WERI-Rb-1 (cell line): ENCODE measurements around the gene PAX7.

Source experiments
- DNase-seq: peaks from one replicate; pipeline ENCODE4 v3.0.0-alpha.2; 2020
- H3K27ac ChIP-seq: fragments of 250-450 bp; sonication (Bioruptor Pico); 2 replicates; pipeline ENCODE4 v1.5.1; 2020; ENCODE audit warnings: mild to moderate bottlenecking, moderate library complexity
- H3K27me3 ChIP-seq: fragments of 250-450 bp; sonication (Bioruptor Pico); 2 replicates; pipeline ENCODE4 v1.5.1; 2021; ENCODE audit warnings: mild to moderate bottlenecking, low read depth, moderate library complexity; ENCODE audit not compliant: insufficient read depth, severe bottlenecking
- H3K36me3 ChIP-seq: fragments of 250-450 bp; sonication (Bioruptor Pico); 2 replicates; pipeline ENCODE4 v1.5.1; 2020; ENCODE audit warnings: mild to moderate bottlenecking, moderate library complexity
- H3K4me3 ChIP-seq: 2 replicates; pipeline ENCODE4 v1.5.1; 2011; ENCODE audit warnings: low read depth, mild to moderate bottlenecking, control low read depth, low read length
- H3K9me3 ChIP-seq: fragments of 250-450 bp; sonication (Bioruptor Pico); 2 replicates; pipeline ENCODE4 v1.5.1; 2021; ENCODE audit warnings: mild to moderate bottlenecking, moderate library complexity; ENCODE audit not compliant: severe bottlenecking
- CTCF ChIP-seq: IDR thresholded peaks from 2 replicates; pipeline ENCODE4 v1.5.1; 2011; ENCODE audit warnings: low read depth, mild to moderate bottlenecking, control low read depth, inconsistent platforms, low read length

The PAX7 gene

GRCh38 chr1:18769140-18769539, 138.5 kb downstream of the PAX7 start:
- H3K27me3 ChIP-seq = no peaks in the 10 kb centered on the region
- H3K36me3 ChIP-seq = no peaks in the 10 kb centered on the region
- DNase-seq = no peak
- no peak for TF ChIP-seq CTCF
- H3K4me3 ChIP-seq = no peak overlapping the region
- H3K9me3 ChIP-seq = no peaks in the 10 kb centered on the region
- no peak overlapping the region for H3K27ac ChIP-seq

DNA sequence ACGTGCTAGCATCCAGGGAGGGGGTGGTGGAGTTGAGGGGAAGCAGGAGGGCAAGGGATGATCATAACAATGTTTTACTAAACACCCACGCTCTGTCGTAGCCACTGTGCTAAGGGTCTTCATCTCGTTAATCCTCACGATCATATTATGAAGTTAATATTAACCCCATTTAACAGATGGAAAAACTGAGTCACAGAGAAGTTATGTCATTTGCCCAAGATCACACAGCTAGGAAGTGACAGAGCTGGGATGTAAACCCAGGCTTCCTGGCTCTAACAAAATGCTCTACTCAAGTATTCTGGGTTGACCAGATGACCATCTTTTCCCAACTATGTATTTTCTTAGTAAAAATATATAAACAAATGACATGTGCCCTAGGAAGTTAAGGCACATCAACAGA, 140.2 kb downstream of the PAX7 start:
- no peak for TF ChIP-seq CTCF
- Histone ChIP-seq H3K27ac (no peak overlapping the region), H3K36me3 (no peaks in the 10 kb centered on the region), H3K4me3 (no peak overlapping the region), H3K27me3 (no peaks in the 10 kb centered on the region), H3K9me3 (no peaks in the 10 kb centered on the region)
- no peak for DNase-seq

DNA sequence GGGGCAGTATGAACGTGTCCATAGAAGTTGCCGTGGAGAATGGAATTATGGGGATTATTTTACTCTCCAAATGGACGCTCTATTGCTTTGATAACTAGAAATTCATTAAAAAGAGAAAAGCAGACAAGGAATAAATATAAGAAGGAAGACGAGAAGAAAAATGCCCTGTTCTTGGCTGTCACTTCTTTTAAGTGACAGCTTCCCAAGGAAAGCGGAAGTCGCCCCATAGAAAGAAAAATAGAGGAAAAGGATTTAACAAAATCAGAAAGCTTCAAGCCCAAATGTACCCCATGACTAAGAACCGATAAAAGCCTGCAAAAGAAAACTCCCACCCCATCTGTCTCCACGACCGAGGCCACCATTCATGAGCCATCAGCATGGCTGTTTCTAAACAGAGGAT, 143.1 kb downstream of the PAX7 start:
- TF ChIP-seq CTCF = no peak
- Histone ChIP-seq H3K27ac (no peak overlapping the region), H3K36me3 (no peaks in the 10 kb centered on the region), H3K27me3 (no peaks in the 10 kb centered on the region), H3K4me3 (no peak overlapping the region), H3K9me3 (no peaks in the 10 kb centered on the region)
- no peak for DNase-seq

GRCh38 chr1:18775341-18775740, 144.7 kb downstream of the PAX7 start:
- H3K36me3 ChIP-seq = no peaks in the 10 kb centered on the region
- no peak for TF ChIP-seq CTCF
- H3K4me3 ChIP-seq = no peak overlapping the region
- no peaks in the 10 kb centered on the region for H3K9me3 ChIP-seq
- no peak for DNase-seq
- no peaks in the 10 kb centered on the region for H3K27me3 ChIP-seq
- no peak overlapping the region for H3K27ac ChIP-seq

DNA sequence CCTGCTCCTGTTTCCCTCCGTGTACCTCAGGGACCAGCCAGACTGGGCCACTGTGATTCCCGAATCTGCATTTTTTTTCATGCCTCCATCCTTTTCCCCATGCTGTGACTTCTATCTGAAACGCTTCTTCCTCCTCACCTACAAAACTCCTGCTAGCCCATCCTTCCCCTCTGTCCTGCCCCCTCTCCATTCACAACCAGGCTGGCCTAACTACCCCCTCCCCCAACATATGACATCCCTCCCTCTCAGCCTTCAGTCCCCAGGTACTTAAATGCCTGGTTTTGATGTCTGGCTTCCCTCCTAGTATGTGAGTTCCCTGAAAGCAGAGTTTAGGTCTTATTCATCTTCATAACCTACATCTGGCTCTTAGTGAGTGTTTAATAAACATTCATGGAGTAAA, 146.1 kb downstream of the PAX7 start:
- no peak overlapping the region for H3K4me3 ChIP-seq
- no peaks in the 10 kb centered on the region for H3K27me3 ChIP-seq
- no peak for TF ChIP-seq CTCF
- no peaks in the 10 kb centered on the region for H3K36me3 ChIP-seq
- no peaks in the 10 kb centered on the region for H3K9me3 ChIP-seq
- H3K27ac ChIP-seq = no peak overlapping the region
- no peak for DNase-seq

GRCh38 chr1:18778437-18778836, 147.8 kb downstream of the PAX7 start:
- no peaks in the 10 kb centered on the region for H3K27me3 ChIP-seq
- no peak for TF ChIP-seq CTCF
- no peak for DNase-seq
- H3K9me3 ChIP-seq = no peaks in the 10 kb centered on the region
- no peak overlapping the region for H3K27ac ChIP-seq
- no peak overlapping the region for H3K4me3 ChIP-seq
- H3K36me3 ChIP-seq = no peaks in the 10 kb centered on the region
